Measurements from ENCODE around the gene OTUD3.

DNA sequence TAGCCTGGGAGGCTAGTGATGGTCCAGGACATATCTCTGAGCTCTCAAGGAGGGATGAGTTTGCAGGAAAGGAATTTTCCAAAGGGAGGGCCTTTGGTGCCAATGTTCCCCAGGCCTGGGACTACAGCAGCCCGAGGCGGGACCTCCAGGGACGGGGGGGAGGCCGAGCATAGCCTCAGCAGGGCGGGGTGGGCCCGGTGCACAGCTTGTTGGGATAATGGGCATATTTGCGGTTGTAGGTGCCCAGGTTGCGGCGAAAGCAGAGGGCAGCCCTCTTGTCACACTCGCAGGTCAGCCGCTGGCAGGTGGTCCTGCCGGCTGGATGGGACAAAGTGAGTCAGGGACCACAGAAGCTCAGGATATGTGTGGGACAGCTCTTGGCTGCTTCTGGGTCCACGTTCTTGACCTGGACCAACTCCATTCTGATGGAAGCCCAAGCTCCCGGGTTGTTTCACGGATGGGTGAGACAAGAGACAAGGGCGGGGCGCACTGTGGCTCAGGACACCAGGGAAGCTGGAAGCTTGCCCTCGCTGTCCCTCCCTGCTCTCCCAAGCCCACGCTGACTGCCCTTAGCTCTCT, 38.0 kb downstream of the OTUD3 start:
- TF ChIP-seq, protein P1, sequence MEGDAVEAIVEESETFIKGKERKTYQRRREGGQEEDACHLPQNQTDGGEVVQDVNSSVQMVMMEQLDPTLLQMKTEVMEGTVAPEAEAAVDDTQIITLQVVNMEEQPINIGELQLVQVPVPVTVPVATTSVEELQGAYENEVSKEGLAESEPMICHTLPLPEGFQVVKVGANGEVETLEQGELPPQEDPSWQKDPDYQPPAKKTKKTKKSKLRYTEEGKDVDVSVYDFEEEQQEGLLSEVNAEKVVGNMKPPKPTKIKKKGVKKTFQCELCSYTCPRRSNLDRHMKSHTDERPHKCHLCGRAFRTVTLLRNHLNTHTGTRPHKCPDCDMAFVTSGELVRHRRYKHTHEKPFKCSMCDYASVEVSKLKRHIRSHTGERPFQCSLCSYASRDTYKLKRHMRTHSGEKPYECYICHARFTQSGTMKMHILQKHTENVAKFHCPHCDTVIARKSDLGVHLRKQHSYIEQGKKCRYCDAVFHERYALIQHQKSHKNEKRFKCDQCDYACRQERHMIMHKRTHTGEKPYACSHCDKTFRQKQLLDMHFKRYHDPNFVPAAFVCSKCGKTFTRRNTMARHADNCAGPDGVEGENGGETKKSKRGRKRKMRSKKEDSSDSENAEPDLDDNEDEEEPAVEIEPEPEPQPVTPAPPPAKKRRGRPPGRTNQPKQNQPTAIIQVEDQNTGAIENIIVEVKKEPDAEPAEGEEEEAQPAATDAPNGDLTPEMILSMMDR (IDR thresholded peaks at IDR 0.05; ENCODE audit: insufficient read depth, low read length, poor library complexity, severe bottlenecking) = no peak
- TF ChIP-seq EZH2phosphoT487 (conservative IDR thresholded peaks at IDR 0.05; ENCODE audit: low read length) = no peak
